ENCODE results near the gene SLC6A9. TPM values are rescaled to one million over a fixed set of nuclear protein-coding genes. Genes with fewer than 3 reads are reported as not detected.
A peak's percentile ranks its signal among the peaks of the same experiment; 100 is the strongest.

Gene SLC6A9
- total and polyA plus RNA-seq, 10 donors = 0.26 to 6.1 (median 2.3) TPM

DNA sequence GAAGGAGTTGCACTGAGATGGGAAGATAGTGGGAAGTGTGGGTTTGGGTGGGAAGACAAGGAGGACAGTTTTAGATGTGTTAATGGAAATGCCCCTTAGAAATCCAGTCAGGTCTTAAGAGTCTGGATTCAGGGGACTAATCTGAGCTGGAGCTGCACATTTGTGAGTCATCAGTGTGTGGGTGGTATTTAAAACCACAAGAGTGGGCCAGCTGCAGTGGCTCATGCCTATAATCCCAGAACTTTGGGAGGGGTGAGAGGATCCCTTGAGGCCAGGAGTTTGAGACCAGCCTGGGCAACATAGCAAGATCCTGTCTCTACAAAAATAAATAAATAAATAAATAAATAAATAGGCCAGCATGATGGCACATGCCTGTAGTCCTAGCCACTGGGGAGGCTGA is 40.9 kb upstream of the SLC6A9 start:
- H3K4me1 ChIP-seq = peaks cover 11 to 52% (median 32%) of the 10 kb centered on the region in 6 donors
- no peak for DNase-seq
- H3K27ac ChIP-seq = no peak overlapping the region
- H3K27me3 ChIP-seq (replicated peaks in 1 of 7) = no peaks in the 10 kb centered on the region
- H3K9me3 ChIP-seq = no peaks in the 10 kb centered on the region
- no peak overlapping the region for H3K4me3 ChIP-seq
- intact Hi-C loops (cut with DNase I; ENCODE audit: low total_unique reads) = no loop called here
- no peaks in the 10 kb centered on the region for H3K36me3 ChIP-seq
- TF ChIP-seq, protein P1, sequence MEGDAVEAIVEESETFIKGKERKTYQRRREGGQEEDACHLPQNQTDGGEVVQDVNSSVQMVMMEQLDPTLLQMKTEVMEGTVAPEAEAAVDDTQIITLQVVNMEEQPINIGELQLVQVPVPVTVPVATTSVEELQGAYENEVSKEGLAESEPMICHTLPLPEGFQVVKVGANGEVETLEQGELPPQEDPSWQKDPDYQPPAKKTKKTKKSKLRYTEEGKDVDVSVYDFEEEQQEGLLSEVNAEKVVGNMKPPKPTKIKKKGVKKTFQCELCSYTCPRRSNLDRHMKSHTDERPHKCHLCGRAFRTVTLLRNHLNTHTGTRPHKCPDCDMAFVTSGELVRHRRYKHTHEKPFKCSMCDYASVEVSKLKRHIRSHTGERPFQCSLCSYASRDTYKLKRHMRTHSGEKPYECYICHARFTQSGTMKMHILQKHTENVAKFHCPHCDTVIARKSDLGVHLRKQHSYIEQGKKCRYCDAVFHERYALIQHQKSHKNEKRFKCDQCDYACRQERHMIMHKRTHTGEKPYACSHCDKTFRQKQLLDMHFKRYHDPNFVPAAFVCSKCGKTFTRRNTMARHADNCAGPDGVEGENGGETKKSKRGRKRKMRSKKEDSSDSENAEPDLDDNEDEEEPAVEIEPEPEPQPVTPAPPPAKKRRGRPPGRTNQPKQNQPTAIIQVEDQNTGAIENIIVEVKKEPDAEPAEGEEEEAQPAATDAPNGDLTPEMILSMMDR (IDR thresholded peaks at IDR 0.05 in 8 of 11, conservative IDR thresholded peaks at IDR 0.05 in 3 of 11) = no peak
- TF ChIP-seq POLR2A (IDR thresholded peaks at IDR 0.05) (no peak), POLR2AphosphoS5 (IDR thresholded peaks at IDR 0.05) (no peak)

DNA sequence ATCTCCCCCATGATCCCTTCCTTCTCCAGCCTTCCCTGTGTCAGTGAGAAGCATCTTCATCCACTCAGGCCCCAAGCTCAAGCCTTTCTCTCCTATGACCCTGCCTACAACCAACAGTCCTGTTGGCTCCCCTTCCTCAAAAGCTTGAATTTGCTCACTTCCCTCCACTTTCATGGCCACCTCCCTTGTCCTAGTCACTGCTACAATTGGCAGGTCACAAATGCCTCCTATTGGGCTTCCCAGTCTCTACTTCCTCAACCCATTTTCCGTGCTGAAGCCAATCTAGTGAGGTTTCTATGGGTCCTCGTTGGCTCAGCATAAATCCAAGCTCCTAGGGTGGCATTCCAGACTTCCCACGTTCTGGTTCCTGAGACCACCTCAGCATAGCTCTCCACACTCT is 40.2 kb upstream of the SLC6A9 start:
- no peak overlapping the region for H3K4me3 ChIP-seq
- no peak overlapping the region for H3K27ac ChIP-seq
- H3K36me3 ChIP-seq = no peaks in the 10 kb centered on the region
- H3K4me1 ChIP-seq = peaks cover 11 to 56% (median 34%) of the 10 kb centered on the region in 6 donors
- 62 to 74% (median 69%) methylated on average over 3 of the region's 3 CpGs for WGBS, 5 donors
- intact Hi-C loops (cut with DNase I; ENCODE audit: low total_unique reads) = no loop called here
- no peaks in the 10 kb centered on the region for H3K9me3 ChIP-seq
- TF ChIP-seq, protein P1 (IDR thresholded peaks at IDR 0.05 in 8 of 11, conservative IDR thresholded peaks at IDR 0.05 in 3 of 11) = no peak
- no peak for TF ChIP-seq POLR2AphosphoS5 (IDR thresholded peaks at IDR 0.05)
- no peak for TF ChIP-seq POLR2A (IDR thresholded peaks at IDR 0.05)
- H3K27me3 ChIP-seq (replicated peaks in 1 of 7) = no peaks in the 10 kb centered on the region
- DNase-seq = no peak

DNA sequence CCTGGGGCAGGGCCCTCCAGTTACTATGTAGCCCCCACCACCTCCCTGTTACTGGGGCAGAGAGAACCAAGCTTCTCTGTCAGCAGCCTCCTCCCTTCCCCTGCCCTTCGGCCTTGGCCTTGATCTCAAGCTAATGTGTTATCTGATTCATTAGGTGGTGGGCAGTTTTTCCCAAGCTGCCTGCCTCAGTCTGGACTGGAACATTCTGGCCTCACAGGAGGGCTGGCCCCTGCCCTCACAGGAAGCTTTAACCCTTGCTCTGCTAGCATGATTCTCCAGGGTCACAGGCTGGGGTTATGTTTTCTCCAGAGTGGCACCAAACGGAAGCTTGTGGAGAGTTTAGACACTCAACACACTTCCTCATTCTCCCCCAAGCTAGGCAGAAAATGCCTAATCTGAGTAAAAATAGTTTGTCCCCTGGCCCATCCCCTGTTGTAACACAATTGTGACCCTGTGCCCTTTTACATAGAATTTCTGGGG is 37.2 kb upstream of the SLC6A9 start:
- peak; percentile 74 for DNase-seq
- no peaks in the 10 kb centered on the region for H3K9me3 ChIP-seq
- H3K4me1 ChIP-seq = peaks cover 11 to 46% (median 28%) of the 10 kb centered on the region in 6 donors
- intact Hi-C loops (cut with DNase I; ENCODE audit: low total_unique reads) = no loop called here
- peak overlapping the region; percentile 29 to 78 (median 63) for H3K27ac ChIP-seq
- no peaks in the 10 kb centered on the region for H3K27me3 ChIP-seq (replicated peaks in 1 of 7)
- peak in 2 of 3 donors; percentile 49 to 53 for TF ChIP-seq POLR2AphosphoS5 (IDR thresholded peaks at IDR 0.05)
- TF ChIP-seq, protein P1 (IDR thresholded peaks at IDR 0.05 in 8 of 11, conservative IDR thresholded peaks at IDR 0.05 in 3 of 11) = no peak
- WGBS, 5 donors = 11 to 32% (median 19%) methylated on average over 2 of the region's 2 CpGs
- no peak overlapping the region for H3K4me3 ChIP-seq
- H3K36me3 ChIP-seq = no peaks in the 10 kb centered on the region

- H3K4me1 ChIP-seq = peaks cover 11 to 37% (median 25%) of the 10 kb centered on the region in 6 donors
- intact Hi-C loops (cut with DNase I; ENCODE audit: low total_unique reads) = no loop called here
- no peak for TF ChIP-seq POLR2A (IDR thresholded peaks at IDR 0.05)
- peak in 2 of 3 donors; percentile 14 to 20 for TF ChIP-seq POLR2AphosphoS5 (IDR thresholded peaks at IDR 0.05)
- TF ChIP-seq, protein P1 (IDR thresholded peaks at IDR 0.05 in 8 of 11, conservative IDR thresholded peaks at IDR 0.05 in 3 of 11) = no peak
- H3K9me3 ChIP-seq = no peaks in the 10 kb centered on the region
- H3K27me3 ChIP-seq (replicated peaks in 1 of 7) = no peaks in the 10 kb centered on the region
- no peak for DNase-seq
- H3K27ac ChIP-seq = peak overlapping the region; percentile 29 to 78 (median 63)
- no peak overlapping the region for H3K4me3 ChIP-seq
- H3K36me3 ChIP-seq = no peaks in the 10 kb centered on the region
- whole genome bisulfite sequencing, 5 donors = 33 to 45% (median 37%) methylated on average over 6 of the region's 6 CpGs
Measured at GRCh38 chr1:44067266-44068250, 36.3 kb upstream of the SLC6A9 start.

Measured in spleen (tissue), 11 donors.